ENCODE results near the gene HADH. TPM values are rescaled to one million over a fixed set of nuclear protein-coding genes. Genes with fewer than 3 reads are reported as not detected.

Gene HADH
- total and polyA plus RNA-seq, 4 donors, result 27.5 to 140 (median 94.3) TPM

- no peak for TF ChIP-seq FOXA2 (IDR thresholded peaks at IDR 0.05)
- no peak for TF ChIP-seq ATF3 (IDR thresholded peaks at IDR 0.05)
- no peak for TF ChIP-seq HNF4A (conservative IDR thresholded peaks at IDR 0.05)
- no peak for TF ChIP-seq TAF1 (conservative IDR thresholded peaks at IDR 0.05)
- no peak for TF ChIP-seq MAX (IDR thresholded peaks at IDR 0.05)
- TF ChIP-seq HNF4G (IDR thresholded peaks at IDR 0.05), result no peak
- TF ChIP-seq JUND (IDR thresholded peaks at IDR 0.05), result no peak
- TF ChIP-seq YY1 (IDR thresholded peaks at IDR 0.05), result no peak
- TF ChIP-seq GABPA (IDR thresholded peaks at IDR 0.05 in 1 of 2, conservative IDR thresholded peaks at IDR 0.05 in 1 of 2), result no peak
- TF ChIP-seq REST (IDR thresholded peaks at IDR 0.05), result no peak
- TF ChIP-seq EGR1 (IDR thresholded peaks at IDR 0.05; ENCODE audit: low read depth in 2 of 2), result no peak
- no peak for TF ChIP-seq SP1 (IDR thresholded peaks at IDR 0.05)
- TF ChIP-seq ZBTB33 (IDR thresholded peaks at IDR 0.05), result no peak
- H3K9ac ChIP-seq (ENCODE audit: low read depth in 1 of 2, low read length in 2 of 2), result no peak overlapping the region
- no peak overlapping the region for H3K4me3 ChIP-seq (ENCODE audit: low read depth in 1 of 3, low read length in 3 of 3)
- no peak overlapping the region for H3K27ac ChIP-seq (ENCODE audit: low read depth in 1 of 2, low read length in 2 of 2)
- H3K36me3 ChIP-seq (ENCODE audit: control insufficient read depth in 4 of 4, insufficient read depth in 3 of 4, low read depth in 1 of 4, low read length in 3 of 4), result no peaks in the 10 kb centered on the region
- DNase-seq (ENCODE audit: low spot score), result no peak
- H3K9me3 ChIP-seq (ENCODE audit: control insufficient read depth in 4 of 4, low read length in 3 of 4), result no peaks in the 10 kb centered on the region
- H3K4me1 ChIP-seq (ENCODE audit: control insufficient read depth in 4 of 4, insufficient read depth in 4 of 4, low read length in 3 of 4), result no peaks in the 10 kb centered on the region
- peaks cover 0 to 7% (median 0%) of the 10 kb centered on the region in 4 donors for H3K27me3 ChIP-seq (ENCODE audit: control insufficient read depth in 4 of 4, insufficient read depth in 4 of 4, low read length in 3 of 4)
Measured at GRCh38 chr4:108068442-108068841, 78.8 kb downstream of the HADH start.

GRCh38 chr4:108070775-108071174 is 81.1 kb downstream of the HADH start:
- no peak overlapping the region for H3K4me3 ChIP-seq (ENCODE audit: low read depth in 1 of 3, low read length in 3 of 3)
- H3K27me3 ChIP-seq (ENCODE audit: control insufficient read depth in 4 of 4, insufficient read depth in 4 of 4, low read length in 3 of 4), result peaks cover 0 to 4% (median 0%) of the 10 kb centered on the region in 4 donors
- H3K4me1 ChIP-seq (ENCODE audit: control insufficient read depth in 4 of 4, insufficient read depth in 4 of 4, low read length in 3 of 4), result no peaks in the 10 kb centered on the region
- H3K27ac ChIP-seq (ENCODE audit: low read depth in 1 of 2, low read length in 2 of 2), result no peak overlapping the region
- no peaks in the 10 kb centered on the region for H3K36me3 ChIP-seq (ENCODE audit: control insufficient read depth in 4 of 4, insufficient read depth in 3 of 4, low read depth in 1 of 4, low read length in 3 of 4)
- WGBS, result 91% methylated on average over 1 of the region's 1 CpG
- DNase-seq (ENCODE audit: low spot score), result no peak
- no peaks in the 10 kb centered on the region for H3K9me3 ChIP-seq (ENCODE audit: control insufficient read depth in 4 of 4, low read length in 3 of 4)
- TF ChIP-seq JUND (IDR thresholded peaks at IDR 0.05) (no peak), HNF4G (IDR thresholded peaks at IDR 0.05) (no peak), FOXA1 (IDR thresholded peaks at IDR 0.05) (no peak), GABPA (IDR thresholded peaks at IDR 0.05 in 1 of 2, conservative IDR thresholded peaks at IDR 0.05 in 1 of 2) (no peak), ZBTB33 (IDR thresholded peaks at IDR 0.05) (no peak), FOXA2 (IDR thresholded peaks at IDR 0.05) (no peak)
- no peak overlapping the region for H3K9ac ChIP-seq (ENCODE audit: low read depth in 1 of 2, low read length in 2 of 2)

Data from liver (tissue), 9 donors.